Measurements from ENCODE around the gene WNK2. TPM values are rescaled to one million over a fixed set of nuclear protein-coding genes. Genes with fewer than 3 reads are reported as not detected.

The WNK2 gene
- total RNA-seq, 1 donor from 2014 or later = 1.9 TPM

- Histone ChIP-seq H4K20me1 (ENCODE audit: insufficient read depth, low read length) (no peaks in the 10 kb centered on the region), H3K9me3 (ENCODE audit: insufficient read depth, low read depth, low read length) (no peaks in the 10 kb centered on the region), H3K4me1 (ENCODE audit: insufficient read depth, low read length) (no peaks in the 10 kb centered on the region), H3K79me2 (ENCODE audit: insufficient read depth, low read length) (no peaks in the 10 kb centered on the region), H3K9ac (ENCODE audit: low read length) (no peak overlapping the region), H3K27ac (ENCODE audit: low read depth, low read length) (no peak overlapping the region), H3K36me3 (ENCODE audit: insufficient read depth, low read length) (no peaks in the 10 kb centered on the region), H3K27me3 (ENCODE audit: insufficient read depth, low read length) (peaks cover 2% of the 10 kb centered on the region), H3K4me3 (ENCODE audit: insufficient read depth, low read depth, low read length) (no peak overlapping the region), H2AFZ (ENCODE audit: low read depth, low read length) (no peak overlapping the region), H3K4me2 (ENCODE audit: low read length) (no peak overlapping the region)
- no peak overlapping the region for H3K27ac Mint-ChIP-seq (ENCODE audit: unreplicated experiment)
- H3K36me3 Mint-ChIP-seq (ENCODE audit: low read depth, unreplicated experiment) = no peaks in the 10 kb centered on the region
- TF ChIP-seq EZH2 (IDR thresholded peaks at IDR 0.05; ENCODE audit: insufficient read depth, low read length) (no peak), CTCF (IDR thresholded peaks at IDR 0.05; ENCODE audit: insufficient read depth, low read depth, low read length) (no peak)
- H3K9me3 Mint-ChIP-seq (ENCODE audit: unreplicated experiment) = no peaks in the 10 kb centered on the region
- FAIRE-seq = no peak
- H3K4me3 Mint-ChIP-seq (ENCODE audit: unreplicated experiment) = no peak overlapping the region
- DNase-seq (ENCODE audit: low read depth) = no peak
- H3K4me1 Mint-ChIP-seq (ENCODE audit: low read depth, unreplicated experiment) = no peaks in the 10 kb centered on the region
- H3K27me3 Mint-ChIP-seq (ENCODE audit: low read depth, unreplicated experiment) = peaks cover 42% of the 10 kb centered on the region
These were observed 78.8 kb downstream of the WNK2 start for GRCh38 chr9:93262537-93263310.

- H3K4me3 Mint-ChIP-seq (ENCODE audit: unreplicated experiment) = no peak overlapping the region
- no peak for FAIRE-seq
These were observed 79.6 kb downstream of the WNK2 start for GRCh38 chr9:93263334-93264229.

More at GRCh38 chr9:93263334-93264229, 79.6 kb downstream of the WNK2 start:
- H3K9me3 Mint-ChIP-seq (ENCODE audit: unreplicated experiment) = no peaks in the 10 kb centered on the region
- no peaks in the 10 kb centered on the region for H3K79me2 ChIP-seq (ENCODE audit: insufficient read depth, low read length)
- no peak overlapping the region for H3K27ac Mint-ChIP-seq (ENCODE audit: unreplicated experiment)
- no peak for DNase-seq (ENCODE audit: low read depth)
- H3K27me3 ChIP-seq (ENCODE audit: insufficient read depth, low read length) = peaks cover 2% of the 10 kb centered on the region
- H3K4me1 ChIP-seq (ENCODE audit: insufficient read depth, low read length) = no peaks in the 10 kb centered on the region
- H3K4me1 Mint-ChIP-seq (ENCODE audit: low read depth, unreplicated experiment) = no peaks in the 10 kb centered on the region
- no peaks in the 10 kb centered on the region for H3K9me3 ChIP-seq (ENCODE audit: insufficient read depth, low read depth, low read length)
- H3K4me2 ChIP-seq (ENCODE audit: low read length) = no peak overlapping the region
- TF ChIP-seq EZH2 (IDR thresholded peaks at IDR 0.05; ENCODE audit: insufficient read depth, low read length) = no peak
- TF ChIP-seq CTCF (IDR thresholded peaks at IDR 0.05; ENCODE audit: insufficient read depth, low read depth, low read length) = no peak
- H3K36me3 Mint-ChIP-seq (ENCODE audit: low read depth, unreplicated experiment) = no peaks in the 10 kb centered on the region
- no peaks in the 10 kb centered on the region for H4K20me1 ChIP-seq (ENCODE audit: insufficient read depth, low read length)
- no peak overlapping the region for H2AFZ ChIP-seq (ENCODE audit: low read depth, low read length)
- no peak overlapping the region for H3K4me3 ChIP-seq (ENCODE audit: insufficient read depth, low read depth, low read length)
- no peak overlapping the region for H3K27ac ChIP-seq (ENCODE audit: low read depth, low read length)
- H3K9ac ChIP-seq (ENCODE audit: low read length) = no peak overlapping the region
- H3K27me3 Mint-ChIP-seq (ENCODE audit: low read depth, unreplicated experiment) = peaks cover 34% of the 10 kb centered on the region
- no peaks in the 10 kb centered on the region for H3K36me3 ChIP-seq (ENCODE audit: insufficient read depth, low read length)
